Omental fat pad (tissue), 4 donors: ENCODE data around the gene NCAN. TPM values are rescaled to one million over a fixed set of nuclear protein-coding genes. Genes with fewer than 3 reads are reported as not detected.

Source experiments
- ATAC-seq: fragments of 150-250 bp; one replicate; pipeline ENCODE4 v1.9.1; 2016; ENCODE audit warnings: mild to moderate bottlenecking, moderate library complexity; ENCODE audit not compliant: low FRiP score
- DNase-seq: peaks from one replicate; pipeline ENCODE4 v3.0.0-alpha.2; 2019; ENCODE audit warnings: low spot score
- CTCF ChIP-seq, 3 donors: fragments of 450-650 bp; IDR thresholded peaks; one replicate each; pipeline ENCODE4 v1.5.1; 2016 to 2017; ENCODE audit warnings: antibody characterized with exemption in 3 of 3, mild to moderate bottlenecking in 3 of 3, moderate library complexity in 2 of 3
- total RNA-seq, 4 donors: library from RNA; depleted of rRNA; stranded (reverse); fragments of >200 nt; gene quantifications; one replicate each; pipeline ENCODE4 v1.1.0, GENCODE V29; 2016

NCAN gene
- total RNA-seq, 4 donors from 2014 or later: not detected

- TF ChIP-seq CTCF (IDR thresholded peaks at IDR 0.05): no peak
- DNase-seq (no peak), ATAC-seq (no peak)
Measured at GRCh38 chr19:19261350-19262189, 49.8 kb downstream of the NCAN start.

- ATAC-seq (no peak), DNase-seq (no peak)
- no peak for TF ChIP-seq CTCF (IDR thresholded peaks at IDR 0.05)
Measured at GRCh38 chr19:19262190-19263057, 50.7 kb downstream of the NCAN start.

GRCh38 chr19:19263886-19264487 is 52.2 kb downstream of the NCAN start:
- no peak for ATAC-seq

GRCh38 chr19:19267305-19267704 is 55.5 kb downstream of the NCAN start:
- ATAC-seq: no peak
- no peak for TF ChIP-seq CTCF (IDR thresholded peaks at IDR 0.05)
- DNase-seq: no peak

More at GRCh38 chr19:19263886-19264487, 52.2 kb downstream of the NCAN start:
- no peak for DNase-seq
- TF ChIP-seq CTCF (IDR thresholded peaks at IDR 0.05): no peak

DNA sequence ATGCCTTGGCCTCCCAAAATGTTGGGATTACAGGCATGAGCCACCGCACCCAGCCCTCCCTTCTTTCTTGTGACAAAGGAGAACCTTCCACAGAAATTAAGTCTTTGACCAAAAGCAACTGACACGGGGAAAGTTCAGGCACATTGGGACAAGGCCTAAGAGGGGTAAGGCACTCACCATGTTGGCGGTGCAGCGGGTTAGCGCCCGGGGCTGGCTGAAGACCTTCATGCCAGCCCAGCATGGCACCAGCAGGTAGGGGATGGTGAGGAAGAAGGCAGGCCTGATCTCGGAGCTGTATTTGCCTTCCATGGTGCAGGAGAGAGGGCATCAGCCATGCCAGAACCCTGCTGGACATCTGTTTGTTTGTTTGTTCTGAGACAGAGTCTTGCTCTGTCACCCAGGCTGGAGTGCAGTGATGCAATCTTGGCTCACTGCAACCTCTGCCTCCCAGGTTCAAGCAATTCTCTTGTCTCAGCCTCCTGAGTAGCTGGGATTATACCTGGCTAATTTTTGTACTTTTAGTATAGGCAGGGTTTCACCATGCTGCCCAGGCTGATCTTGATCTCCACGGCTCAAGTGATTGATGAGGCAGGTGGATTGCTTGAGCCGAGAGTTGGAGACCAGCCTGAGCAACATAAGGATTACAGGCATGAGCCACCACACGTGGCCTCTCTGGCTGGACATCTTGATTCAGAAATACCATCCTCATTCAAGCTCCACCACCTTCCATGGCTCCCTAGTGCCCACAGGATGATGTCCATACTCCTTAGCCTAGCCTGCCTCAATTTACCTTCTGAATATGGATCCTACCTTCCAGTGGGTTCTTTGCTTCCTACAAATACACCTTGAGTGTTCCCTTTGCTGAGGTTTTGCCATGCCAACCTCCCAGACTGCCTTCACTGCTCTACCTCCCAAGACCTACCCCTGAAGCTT is 57.0 kb downstream of the NCAN start:
- ATAC-seq: no peak
- TF ChIP-seq CTCF (IDR thresholded peaks at IDR 0.05): no peak

More for the DNA sequence above, 57.0 kb downstream of the NCAN start:
- no peak for DNase-seq
